GM13976 (cell line): ENCODE data around the gene REX1BD.

Experiments
- DNase-seq: peaks from one replicate; pipeline ENCODE4 v3.0.0; 2012; ENCODE audit warnings: low spot score
- in situ Hi-C: fragments of 300-500 bp; cut with MboI; formaldehyde crosslinking; loops from one replicate; pipeline ENCODE4 v1.12.0; 2022; ENCODE audit warnings: low sequenced_read_pairs, mixed read lengths, inconsistent platforms; ENCODE audit not compliant: unreplicated experiment
- TF ChIP-seq, protein P1 (sequence below): IDR thresholded peaks from 2 replicates; pipeline ENCODE4 v1.5.1; 2012; ENCODE audit warnings: borderline replicate concordance, mild to moderate bottlenecking; ENCODE audit not compliant: insufficient read depth; ENCODE audit errors: extremely low read depth, missing control alignments, control extremely low read depth

Gene REX1BD

DNA sequence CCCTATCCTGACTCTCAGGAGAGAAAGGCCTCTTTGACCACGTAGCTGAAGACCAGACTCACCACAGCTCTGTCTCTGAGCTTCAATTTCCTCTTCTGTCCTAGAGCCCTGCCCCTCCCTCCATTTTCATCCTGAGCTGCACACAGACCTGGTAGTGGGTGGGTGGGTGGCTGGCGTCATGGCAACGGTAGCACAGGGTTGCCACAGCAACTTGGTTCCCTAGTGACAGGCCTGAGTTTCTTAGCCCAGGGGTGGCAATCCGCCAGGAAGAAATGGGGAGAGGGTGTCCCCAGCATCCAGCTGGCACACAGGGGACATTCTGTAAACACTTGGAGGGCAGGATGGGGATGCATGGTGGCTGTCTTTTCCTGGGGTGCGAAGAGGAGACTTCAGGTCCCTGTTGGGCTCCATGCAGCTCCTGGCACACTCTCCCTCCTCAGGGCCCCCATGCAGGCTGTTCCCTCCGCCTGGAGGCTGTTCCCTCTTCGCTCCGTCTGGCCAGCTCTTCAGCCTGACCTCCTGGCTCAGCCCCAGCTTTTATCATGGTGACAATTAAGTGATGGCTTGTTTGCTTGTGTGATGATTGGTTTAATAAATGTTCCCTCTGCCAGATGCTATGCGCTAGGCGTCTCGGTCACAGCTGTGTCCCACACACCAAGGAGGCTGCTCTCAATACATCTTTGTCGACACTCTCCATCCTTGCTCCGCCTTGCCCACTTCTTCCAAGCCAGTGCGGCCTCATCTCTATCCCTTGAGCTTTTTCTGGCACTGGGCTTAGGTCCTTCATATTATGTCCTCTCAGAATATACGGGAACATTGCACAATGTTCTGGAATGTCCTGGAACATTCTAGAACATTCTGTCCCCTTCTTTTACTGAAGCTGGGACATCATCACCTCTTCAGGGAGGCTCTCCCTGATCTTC is 40.8 kb downstream of the REX1BD start:
- TF ChIP-seq, protein P1, sequence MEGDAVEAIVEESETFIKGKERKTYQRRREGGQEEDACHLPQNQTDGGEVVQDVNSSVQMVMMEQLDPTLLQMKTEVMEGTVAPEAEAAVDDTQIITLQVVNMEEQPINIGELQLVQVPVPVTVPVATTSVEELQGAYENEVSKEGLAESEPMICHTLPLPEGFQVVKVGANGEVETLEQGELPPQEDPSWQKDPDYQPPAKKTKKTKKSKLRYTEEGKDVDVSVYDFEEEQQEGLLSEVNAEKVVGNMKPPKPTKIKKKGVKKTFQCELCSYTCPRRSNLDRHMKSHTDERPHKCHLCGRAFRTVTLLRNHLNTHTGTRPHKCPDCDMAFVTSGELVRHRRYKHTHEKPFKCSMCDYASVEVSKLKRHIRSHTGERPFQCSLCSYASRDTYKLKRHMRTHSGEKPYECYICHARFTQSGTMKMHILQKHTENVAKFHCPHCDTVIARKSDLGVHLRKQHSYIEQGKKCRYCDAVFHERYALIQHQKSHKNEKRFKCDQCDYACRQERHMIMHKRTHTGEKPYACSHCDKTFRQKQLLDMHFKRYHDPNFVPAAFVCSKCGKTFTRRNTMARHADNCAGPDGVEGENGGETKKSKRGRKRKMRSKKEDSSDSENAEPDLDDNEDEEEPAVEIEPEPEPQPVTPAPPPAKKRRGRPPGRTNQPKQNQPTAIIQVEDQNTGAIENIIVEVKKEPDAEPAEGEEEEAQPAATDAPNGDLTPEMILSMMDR: no peak
- no peak for DNase-seq
- in situ Hi-C loops: no loop called here

DNA sequence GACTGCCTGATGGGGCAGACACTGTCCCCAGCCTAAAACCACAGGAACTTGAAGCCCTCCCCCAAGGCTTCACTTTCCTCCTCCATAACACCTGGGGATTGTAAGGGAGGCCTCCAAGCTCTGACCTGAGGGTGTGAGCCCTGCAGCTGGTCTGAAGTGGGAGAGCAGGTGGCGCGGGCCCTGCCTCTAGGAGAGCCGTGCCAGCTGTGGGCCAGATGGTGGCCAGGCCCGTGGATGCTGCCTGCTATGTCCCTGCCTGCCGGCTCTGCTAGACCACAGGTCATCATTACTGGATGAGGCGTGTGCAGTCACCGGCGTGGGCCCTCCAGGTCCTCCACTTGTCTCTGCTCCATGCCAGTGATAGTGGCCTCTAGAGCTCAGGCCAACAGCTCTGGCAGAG is 44.7 kb downstream of the REX1BD start:
- no peak for DNase-seq
- in situ Hi-C loops: no loop called here
- TF ChIP-seq, protein P1: no peak

DNA sequence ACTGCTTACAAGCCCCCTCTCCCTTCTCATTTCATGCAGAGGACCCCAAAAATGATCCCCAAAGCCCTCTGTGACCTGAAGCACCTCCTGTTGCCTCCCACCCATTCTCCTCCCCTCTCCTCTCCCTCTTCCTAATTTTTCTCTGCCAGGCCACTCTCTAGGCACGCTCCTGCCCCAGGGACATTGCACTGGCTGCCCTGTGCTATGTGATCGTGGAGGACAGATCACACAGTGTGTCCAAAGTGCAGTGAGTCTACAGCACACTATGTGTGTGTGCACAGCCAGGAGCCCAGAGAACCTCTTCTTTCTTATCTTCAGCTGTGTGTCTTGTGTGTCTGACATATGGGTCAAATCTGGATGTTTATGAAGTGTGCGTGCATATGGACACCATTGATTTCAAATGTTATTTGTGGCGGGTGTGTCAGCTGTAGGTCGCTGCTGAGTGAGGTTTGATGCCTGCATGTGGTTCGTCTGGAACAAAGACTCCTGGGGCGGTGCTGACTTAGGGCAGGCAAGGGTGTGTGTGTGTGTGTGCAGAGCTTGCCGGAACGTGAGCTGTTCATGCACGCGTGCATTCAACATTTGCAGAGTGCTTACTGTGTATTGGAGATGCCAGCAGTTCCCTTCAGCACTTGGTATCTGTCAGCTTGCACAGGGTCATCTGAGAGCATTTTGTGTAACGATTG is 46.2 kb downstream of the REX1BD start:
- no peak for DNase-seq
- TF ChIP-seq, protein P1: no peak
- in situ Hi-C loops: no loop called here

DNA sequence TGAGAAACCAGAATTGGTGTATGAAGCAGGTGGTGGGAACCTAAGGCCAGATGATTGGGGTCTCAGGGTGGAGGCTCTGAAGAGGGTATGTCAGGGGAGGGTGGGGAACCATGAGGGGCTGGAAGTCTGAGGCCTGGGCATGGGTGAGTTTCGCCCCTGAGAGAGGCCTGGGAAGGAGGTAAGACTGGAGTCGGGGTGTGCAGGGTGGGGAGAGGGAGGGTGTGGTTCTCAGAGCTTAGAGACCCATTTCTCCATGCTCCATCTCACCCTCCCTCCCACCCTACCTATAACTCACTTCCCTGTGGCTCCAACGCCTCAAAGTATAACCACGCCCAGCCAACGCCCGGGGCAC is 47.2 kb downstream of the REX1BD start:
- DNase-seq: no peak
- in situ Hi-C loops: no loop called here
- TF ChIP-seq, protein P1: no peak

DNA sequence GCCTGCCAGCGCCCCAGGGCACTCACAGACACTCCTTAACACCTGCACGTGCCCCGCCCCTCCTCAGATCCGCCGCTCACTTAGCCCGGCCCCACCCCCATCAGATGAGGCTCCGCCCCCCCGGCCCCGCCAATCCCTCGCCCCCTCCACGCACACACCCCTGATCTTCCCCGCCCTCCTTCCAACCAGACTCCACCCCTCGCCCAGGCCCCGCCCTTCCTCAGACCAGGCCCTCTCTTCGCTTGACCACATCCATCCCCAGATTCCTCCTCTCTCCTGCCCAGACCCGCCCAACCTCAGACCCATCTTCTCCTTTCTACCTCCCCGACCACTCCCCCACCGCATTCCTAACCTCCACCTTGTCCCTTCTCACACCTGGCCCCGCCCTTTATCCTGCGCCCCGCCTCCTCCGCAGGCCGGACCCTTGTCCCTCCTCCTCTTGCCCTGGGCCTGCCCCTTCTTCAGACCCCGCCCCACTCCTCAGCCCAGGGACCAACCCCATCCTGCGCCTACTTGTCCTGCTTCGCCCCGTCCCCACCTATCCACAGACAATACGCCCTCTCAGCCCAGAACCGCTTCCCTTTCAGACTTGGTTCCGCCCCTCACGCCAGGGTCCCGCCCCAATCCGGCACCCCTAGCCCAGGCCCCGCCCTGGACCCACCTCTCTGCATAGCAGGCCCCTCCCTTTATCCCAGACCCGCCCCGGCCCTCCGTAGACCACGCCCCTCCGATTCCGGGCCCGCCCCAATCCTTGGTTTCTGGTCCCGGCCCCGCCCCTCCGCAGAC is 47.8 kb downstream of the REX1BD start:
- TF ChIP-seq, protein P1: no peak
- DNase-seq: peak; percentile 100
- in situ Hi-C loops: no loop called here

DNA sequence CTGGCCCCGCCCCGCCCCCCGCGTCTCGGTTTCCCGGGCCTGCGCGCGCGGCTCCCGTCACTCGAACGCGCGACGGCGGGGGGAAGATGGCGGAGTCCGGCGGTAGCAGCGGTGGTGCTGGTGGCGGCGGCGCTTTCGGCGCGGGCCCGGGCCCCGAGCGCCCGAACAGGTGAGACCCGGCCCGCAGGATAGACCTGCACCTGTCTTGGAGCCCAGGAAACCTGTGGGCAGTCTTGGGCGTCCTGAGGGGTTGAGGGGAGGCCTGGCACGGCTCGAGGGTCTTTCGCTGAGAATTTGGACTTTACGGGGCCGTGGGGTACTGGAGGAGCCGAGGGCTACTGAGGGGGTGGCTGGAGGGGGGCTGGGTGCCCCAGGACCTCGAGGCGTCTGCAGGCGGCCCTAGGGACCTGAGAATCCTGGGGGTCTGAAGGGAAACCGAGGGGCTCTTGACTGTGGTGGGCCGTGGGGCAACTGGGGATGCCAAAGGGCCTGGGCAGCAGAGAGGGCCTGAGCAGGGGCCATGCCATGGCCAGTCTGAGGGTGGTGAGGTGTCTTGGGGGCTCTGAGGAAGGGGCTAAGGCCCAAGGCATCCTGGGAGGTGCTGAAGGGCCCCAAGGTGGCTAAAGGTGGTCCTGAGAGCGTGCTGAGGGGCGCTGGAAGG is 48.5 kb downstream of the REX1BD start, which contains the start of gene KLHL26:
Gene KLHL26, plus strand, starts transcription at position 60 of the 661 bp plus-strand sequence. Its CDS starts 27 bp downstream, at position 87.
- in situ Hi-C loops: no loop called here
- TF ChIP-seq, protein P1: no peak
- no peak for DNase-seq
